AG04450 (cell line): ENCODE results near the gene AHSP. TPM values are rescaled to one million over a fixed set of nuclear protein-coding genes. Genes with fewer than 3 reads are reported as not detected.
"Not testable (repeated sequence)": the region's sequence is repeated elsewhere in the genome, so short reads cannot be mapped to it uniquely, and the experiment has no call there.

Experiments
- CTCF ChIA-PET: fragments of 300-600, 350-600 bp; formaldehyde crosslinking; extraction: SDS; loops from one replicate; lab custom pipeline; 2022; ENCODE audit warnings: antibody characterized with exemption, inconsistent platforms; lab: Charles Lee
- POLR2A ChIA-PET: fragments of 350-600 bp; formaldehyde crosslinking; extraction: SDS; loops from one replicate; lab custom pipeline; 2021; ENCODE audit warnings: antibody characterized with exemption, inconsistent platforms; lab: Yijun Ruan, JAX
- DNase-seq: peaks from one replicate; pipeline ENCODE4 v3.0.0-alpha.2; 2011; ENCODE audit warnings: low read depth, low spot score
- H3K27ac ChIP-seq: one replicate; pipeline ENCODE4 v1.5.1; 2012; ENCODE audit warnings: low read depth, low read length, control low read depth
- H3K27me3 ChIP-seq: one replicate; pipeline ENCODE4 v1.6.0; 2012; ENCODE audit warnings: low read length; ENCODE audit not compliant: control insufficient read depth, insufficient read depth
- H3K4me3 ChIP-seq: 2 replicates; pipeline ENCODE4 v1.5.1; 2011; ENCODE audit warnings: mild to moderate bottlenecking, low read depth, low read length, control low read depth
- H3K9me3 ChIP-seq: 2 replicates; pipeline ENCODE4 v1.5.1; 2012; ENCODE audit warnings: low read length; ENCODE audit not compliant: control insufficient read depth, insufficient read depth
- CTCF ChIP-seq: IDR thresholded peaks from 2 replicates; pipeline ENCODE4 v1.5.1; 2011; ENCODE audit warnings: low read depth, low read length, control low read depth, inconsistent platforms
- polyA plus RNA-seq: library from polyadenylated mRNA; depleted of rRNA; stranded (reverse); fragments of >200 nt; gene quantifications from 2 replicates; pipeline ENCODE4 v1.2.3, GENCODE V29; 2011

Gene AHSP
- polyA plus RNA-seq, 1 experiment, result not detected

- POLR2A ChIA-PET, result interaction anchor here (0.8 kb wide), 1 partner anchor 8 kb away, joined by 3 read pairs; no protein-coding TSS in a partner anchor
- CTCF ChIA-PET, result no interaction called here
- no peak overlapping the region for H3K4me3 ChIP-seq
- no peak overlapping the region for H3K27ac ChIP-seq
- no peaks in the 10 kb centered on the region for H3K27me3 ChIP-seq
- no peak for TF ChIP-seq CTCF
- DNase-seq, result no peak
- H3K9me3 ChIP-seq, result no peaks in the 10 kb centered on the region
These were observed 29.2 kb upstream of the AHSP start for GRCh38 chr16:31498493-31498892.

GRCh38 chr16:31499928-31500327 is 27.8 kb upstream of the AHSP start:
- no peak overlapping the region for H3K4me3 ChIP-seq
- TF ChIP-seq CTCF, result no peak
- ChIA-PET CTCF (interaction anchor here (0.6 kb wide), 1 partner anchor 47 kb away, joined by 3 read pairs; no protein-coding TSS in a partner anchor), POLR2A (no interaction called here)
- H3K27ac ChIP-seq, result no peak overlapping the region
- DNase-seq, result no peak
- H3K27me3 ChIP-seq, result no peaks in the 10 kb centered on the region
- no peaks in the 10 kb centered on the region for H3K9me3 ChIP-seq

- DNase-seq, result no peak
- Histone ChIP-seq H3K27me3 (no peaks in the 10 kb centered on the region), H3K9me3 (no peaks in the 10 kb centered on the region), H3K4me3 (no peak overlapping the region), H3K27ac (no peak overlapping the region)
- CTCF ChIA-PET, result interaction anchor here (1.6 kb wide), 1 partner anchor 41 kb away, joined by 5 read pairs; no protein-coding TSS in a partner anchor
- no peak for TF ChIP-seq CTCF
- POLR2A ChIA-PET, result interaction anchor here (0.7 to 1.3 kb wide), 2 partner anchors 21 to 28 kb away, joined by 4 read pairs; no protein-coding TSS in a partner anchor
These were observed 26.3 kb upstream of the AHSP start for GRCh38 chr16:31501226-31501965.

GRCh38 chr16:31501966-31502348 is 25.7 kb upstream of the AHSP start:
- Histone ChIP-seq H3K9me3 (no peaks in the 10 kb centered on the region), H3K27ac (no peak overlapping the region), H3K4me3 (no peak overlapping the region), H3K27me3 (no peaks in the 10 kb centered on the region)
- CTCF ChIA-PET, result interaction anchor here (0.9 to 1.6 kb wide), 3 partner anchors 41 to 49 kb away, joined by 4 to 7 read pairs (median 5); no protein-coding TSS in a partner anchor
- POLR2A ChIA-PET, result interaction anchor here (0.7 to 1.3 kb wide), 2 partner anchors 21 to 27 kb away, joined by 4 read pairs; no protein-coding TSS in a partner anchor
- DNase-seq, result no peak
- no peak for TF ChIP-seq CTCF

- TF ChIP-seq CTCF, result no peak
- DNase-seq, result no peak
- no peaks in the 10 kb centered on the region for H3K27me3 ChIP-seq
- H3K9me3 ChIP-seq, result no peaks in the 10 kb centered on the region
- no peak overlapping the region for H3K4me3 ChIP-seq
- ChIA-PET CTCF (interaction anchor here (0.9 to 1.6 kb wide), 3 partner anchors 42 to 50 kb away, joined by 4 to 7 read pairs (median 6); no protein-coding TSS in a partner anchor), POLR2A (no interaction called here)
- no peak overlapping the region for H3K27ac ChIP-seq
These were observed 24.7 kb upstream of the AHSP start for GRCh38 chr16:31502981-31503380.

- DNase-seq, H3K27me3 ChIP-seq, H3K27ac ChIP-seq, H3K4me3 ChIP-seq, H3K9me3 ChIP-seq: not testable (repeated sequence)
- ChIA-PET CTCF (interaction anchor here (0.6 to 1.6 kb wide), 2 partner anchors 43 to 182 kb away, joined by 4 to 6 read pairs; no protein-coding TSS in a partner anchor), POLR2A (interaction anchor here (0.7 kb wide), 1 partner anchor 46 kb away, joined by 3 read pairs; no protein-coding TSS in a partner anchor)
These were observed 24.1 kb upstream of the AHSP start for GRCh38 chr16:31503555-31503954.
